CD4-positive, alpha-beta T cell treated with Interleukin-17A for 1 hour (primary cell): ENCODE results near the gene ADD3.
"Not testable (repeated sequence)": the region's sequence is repeated elsewhere in the genome, so short reads cannot be mapped to it uniquely, and the experiment has no call there.

ENCODE experiments used
- DNase-seq: peaks from one replicate; pipeline ENCODE4 v3.0.0-alpha.2; 2020

Gene ADD3

GRCh38 chr10:110113670-110114337 is 106.0 kb downstream of the ADD3 start:
- DNase-seq, result no peak

DNA sequence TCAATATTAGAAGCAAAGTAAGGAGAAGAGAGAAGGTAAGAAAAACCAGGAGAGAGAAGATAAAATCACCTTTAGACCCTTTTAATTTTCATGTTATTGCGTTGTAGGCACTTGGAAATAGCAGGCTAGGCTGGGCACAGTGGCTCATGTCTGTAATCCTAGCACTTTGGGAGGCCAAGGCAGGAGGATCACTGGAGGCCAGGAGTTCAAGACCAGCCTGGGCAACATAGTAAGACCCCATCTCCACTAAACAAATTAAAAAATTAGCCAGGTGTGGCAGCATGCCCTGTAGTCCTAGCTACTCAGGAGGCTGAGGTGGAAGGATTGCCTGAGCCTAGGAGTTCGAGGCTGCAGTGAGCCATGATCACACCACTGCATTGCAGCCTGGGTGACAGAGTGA is 106.9 kb downstream of the ADD3 start:
- DNase-seq, result not testable (repeated sequence)

GRCh38 chr10:110115784-110116520 is 108.2 kb downstream of the ADD3 start:
- DNase-seq, result no peak

- no peak for DNase-seq
These were observed 111.3 kb downstream of the ADD3 start for GRCh38 chr10:110118891-110119621.

DNA sequence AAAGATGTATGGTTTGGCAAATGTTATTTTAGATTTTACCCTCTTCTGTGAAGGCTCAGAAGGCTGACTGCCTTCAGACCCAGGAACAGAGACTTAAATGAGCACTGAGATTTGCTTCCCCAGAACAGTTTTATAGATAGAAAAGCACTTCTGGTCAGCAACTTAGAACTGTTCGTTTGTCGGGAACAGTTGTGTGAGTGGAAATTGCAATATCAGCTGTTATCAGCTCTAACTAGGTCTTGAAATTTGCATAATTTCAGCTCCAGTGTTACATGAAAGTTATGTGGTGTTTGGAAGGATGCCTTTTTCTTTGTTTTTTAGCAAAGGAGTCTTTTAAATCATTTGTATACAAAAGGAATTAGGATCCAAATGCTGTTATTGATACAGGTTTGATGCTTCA is 115.8 kb downstream of the ADD3 start:
- DNase-seq, result no peak

DNA sequence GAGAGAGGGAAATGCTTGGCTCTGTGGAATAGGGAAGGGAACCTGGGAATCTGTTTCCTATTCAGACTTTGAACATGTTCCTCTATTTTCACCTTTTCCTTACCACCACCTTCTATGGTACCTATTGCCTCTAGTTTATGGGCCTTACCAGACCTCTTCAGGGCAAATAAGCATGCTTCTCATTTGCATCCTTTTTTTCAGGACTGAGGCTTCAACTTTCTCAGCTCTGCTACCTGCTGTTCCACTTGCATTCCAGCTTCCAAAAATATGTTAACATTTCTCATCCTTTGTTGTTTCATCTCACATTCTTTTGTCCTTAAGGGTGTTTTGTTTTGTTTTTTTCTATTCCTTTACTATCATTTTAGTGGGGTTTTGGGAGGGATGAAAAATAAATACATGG is 121.7 kb downstream of the ADD3 start:
- DNase-seq, result no peak

DNA sequence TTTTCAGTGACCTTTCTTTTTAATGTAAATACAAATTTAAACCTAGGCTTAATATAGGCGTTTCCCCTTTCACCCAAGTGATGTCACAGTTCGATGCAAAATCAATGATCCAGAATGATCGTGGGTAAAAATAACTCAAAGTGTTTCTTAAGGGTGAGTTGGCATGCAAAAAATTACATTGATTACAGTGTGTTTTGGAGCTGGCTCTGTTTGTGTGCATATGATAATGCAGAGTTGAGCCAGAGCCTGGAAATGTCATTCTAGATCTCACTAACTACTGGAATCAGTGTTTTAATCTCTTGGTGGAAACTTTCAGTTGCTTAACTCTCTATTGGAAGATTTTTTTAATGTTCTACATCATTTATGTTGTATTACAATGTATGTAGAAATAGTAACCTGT is 127.1 kb downstream of the ADD3 start:
- DNase-seq, result no peak

DNA sequence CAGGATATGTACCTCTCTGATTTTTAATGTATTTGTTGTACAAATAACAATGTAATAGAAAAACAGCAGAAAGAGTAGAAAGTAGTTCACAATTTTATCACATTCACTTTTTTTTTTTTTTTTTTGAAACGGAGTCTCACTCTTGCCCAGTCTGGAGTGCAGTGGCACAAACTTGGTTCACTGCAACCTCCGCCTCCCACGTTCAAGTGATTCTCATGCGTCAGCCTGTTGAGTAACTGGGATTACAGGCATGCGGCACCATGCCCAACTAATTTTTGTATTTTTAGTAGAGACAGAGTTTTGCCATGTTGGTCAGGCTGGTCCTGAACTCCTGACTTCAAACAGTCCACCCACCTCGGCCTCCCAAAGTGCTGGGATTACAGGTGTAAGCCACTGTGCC is 128.1 kb downstream of the ADD3 start:
- not testable (repeated sequence) for DNase-seq

- DNase-seq, result peak; percentile 76
These were observed 129.4 kb downstream of the ADD3 start for GRCh38 chr10:110137142-110137545.

GRCh38 chr10:110138197-110138812 is 130.5 kb downstream of the ADD3 start:
- peak; percentile 85 for DNase-seq

GRCh38 chr10:110141185-110141584 is 133.4 kb downstream of the ADD3 start:
- DNase-seq, result no peak

DNA sequence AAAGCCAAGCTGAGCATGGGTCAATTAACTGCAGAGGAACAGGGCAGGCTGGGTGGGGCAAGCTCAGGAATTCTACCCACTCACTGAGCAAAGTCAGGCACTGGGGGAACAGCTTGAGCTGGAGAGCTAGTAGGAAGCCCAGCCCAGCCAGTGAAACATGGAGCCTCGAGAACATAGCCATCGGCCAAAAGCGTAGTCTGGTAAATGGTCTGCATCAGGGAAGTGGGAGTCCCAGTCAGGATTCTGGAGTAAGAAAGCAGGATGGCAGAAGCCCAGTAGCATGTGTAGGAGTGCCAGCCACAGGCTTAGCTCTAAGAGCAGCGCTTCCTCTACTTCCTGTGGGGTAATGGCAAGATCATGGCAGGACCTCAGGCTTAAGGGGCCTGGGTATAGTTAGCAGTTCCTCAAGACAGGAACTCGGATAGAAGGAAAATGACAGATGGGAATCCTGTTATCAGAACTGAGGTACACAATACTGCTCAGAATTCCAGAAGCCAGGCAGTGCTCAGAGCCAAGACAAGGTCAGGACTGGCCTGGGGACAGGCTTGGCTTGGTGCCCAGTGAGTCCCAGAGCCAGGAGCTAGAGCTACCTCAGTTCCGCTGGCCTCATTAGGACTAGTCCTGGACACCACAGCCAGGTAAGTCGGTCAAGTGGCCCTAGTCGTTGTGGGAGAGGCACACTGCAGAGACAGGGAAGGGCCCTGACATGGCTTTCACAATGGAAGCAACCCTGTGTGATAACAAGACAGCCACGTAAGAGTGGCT is 134.3 kb downstream of the ADD3 start:
- no peak for DNase-seq

DNA sequence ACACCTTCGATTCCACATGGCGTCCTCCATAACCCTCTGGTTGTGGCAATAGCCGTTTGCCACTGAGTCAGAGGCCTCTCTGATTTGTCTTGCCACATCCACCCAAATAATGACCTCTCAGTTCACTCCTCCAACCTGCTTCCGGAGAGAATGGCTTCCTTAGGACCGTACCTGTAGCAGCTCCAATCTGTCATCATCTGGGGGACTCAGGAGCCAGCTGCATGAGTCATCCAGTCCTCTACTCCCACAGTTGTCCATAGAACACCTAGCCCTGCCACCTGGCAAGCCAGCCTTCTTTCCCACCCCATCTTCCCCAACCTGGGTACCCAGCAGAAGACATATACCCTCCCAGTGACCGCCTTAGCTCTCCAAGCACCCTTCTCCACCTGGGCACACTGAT is 135.2 kb downstream of the ADD3 start:
- DNase-seq, result no peak

- DNase-seq, result no peak
These were observed 136.7 kb downstream of the ADD3 start for GRCh38 chr10:110144507-110144906.

DNA sequence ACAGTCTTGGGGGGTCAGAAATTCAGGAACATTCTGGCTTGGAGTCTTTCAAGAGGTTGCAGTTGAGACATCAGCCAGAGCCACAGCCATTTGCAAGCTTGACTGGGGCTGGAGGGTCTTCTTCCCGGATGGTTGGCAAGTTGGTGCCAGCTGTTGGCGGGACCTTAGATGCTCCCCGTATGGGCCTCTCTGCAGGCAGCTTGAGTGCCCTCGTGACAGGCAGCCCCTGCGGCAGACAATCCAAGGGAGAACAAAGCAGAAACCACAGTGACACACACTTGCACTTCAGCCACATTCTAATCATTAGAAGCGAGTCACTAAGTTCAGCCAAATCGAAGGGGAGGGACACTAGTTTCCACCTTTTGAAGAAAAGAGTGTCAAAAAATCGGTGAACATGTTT is 140.2 kb downstream of the ADD3 start:
- DNase-seq, result no peak

GRCh38 chr10:110149259-110149658 is 141.5 kb downstream of the ADD3 start:
- no peak for DNase-seq

DNA sequence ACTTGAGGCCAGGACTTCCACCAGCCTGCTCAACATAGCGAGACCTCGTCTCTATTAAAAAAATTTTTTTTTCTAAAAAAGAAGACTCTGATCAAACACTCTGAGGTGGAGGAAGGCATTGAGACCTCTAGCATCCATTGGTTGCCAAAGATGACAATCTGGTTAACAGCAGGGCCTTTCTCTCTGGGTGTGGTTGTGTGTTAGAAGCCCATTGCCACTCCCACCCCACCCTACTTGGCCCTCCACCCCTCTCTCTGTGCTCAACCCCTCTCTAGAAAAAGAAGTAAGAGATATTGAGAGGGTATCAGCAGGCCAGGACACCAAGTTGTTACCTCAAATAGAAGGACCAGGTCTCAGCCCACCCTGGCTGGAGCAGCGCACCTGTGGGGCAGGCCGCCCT is 142.3 kb downstream of the ADD3 start:
- DNase-seq, result no peak

DNA sequence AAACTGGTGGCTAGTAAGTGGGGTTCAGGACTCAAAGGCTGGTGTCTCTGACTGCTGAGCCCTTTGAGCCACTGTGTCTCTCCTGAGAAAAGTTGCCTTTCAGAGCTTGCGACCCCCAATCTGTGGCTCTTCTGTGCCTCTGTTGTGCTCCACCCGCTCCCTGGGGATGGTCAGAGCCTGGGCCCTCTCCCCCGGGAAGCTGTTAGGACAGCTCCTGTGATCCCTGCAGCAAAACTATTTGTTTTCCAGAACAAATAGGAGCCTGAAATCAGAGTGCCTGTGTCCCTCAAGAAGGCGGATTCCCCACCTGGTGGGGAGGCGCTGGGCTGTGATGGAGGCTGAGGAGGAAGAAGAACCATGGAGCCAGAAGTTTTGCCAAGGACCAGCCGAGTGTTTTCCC is 143.2 kb downstream of the ADD3 start:
- DNase-seq, result no peak

GRCh38 chr10:110151467-110151866 is 143.7 kb downstream of the ADD3 start:
- no peak for DNase-seq

DNA sequence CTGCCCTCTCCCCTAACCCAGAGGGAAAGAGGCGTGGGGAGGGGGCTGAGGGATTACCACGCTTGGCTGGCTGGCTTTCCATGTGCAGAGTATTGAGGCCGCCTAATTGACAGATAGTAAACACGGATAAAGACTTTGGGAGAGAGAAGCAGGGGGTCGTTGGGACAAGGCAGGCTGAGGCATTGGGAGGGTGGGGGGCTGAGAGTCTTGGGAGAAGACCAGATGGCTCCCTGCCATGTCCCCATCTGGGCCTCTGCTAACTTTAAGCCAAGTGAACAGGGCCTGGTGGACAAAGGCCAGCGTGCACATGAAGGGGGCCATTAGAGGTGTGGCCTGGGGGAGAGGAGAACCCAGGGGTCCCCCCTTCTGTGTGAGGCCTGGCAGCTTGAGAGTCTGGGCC is 144.2 kb downstream of the ADD3 start:
- no peak for DNase-seq

DNA sequence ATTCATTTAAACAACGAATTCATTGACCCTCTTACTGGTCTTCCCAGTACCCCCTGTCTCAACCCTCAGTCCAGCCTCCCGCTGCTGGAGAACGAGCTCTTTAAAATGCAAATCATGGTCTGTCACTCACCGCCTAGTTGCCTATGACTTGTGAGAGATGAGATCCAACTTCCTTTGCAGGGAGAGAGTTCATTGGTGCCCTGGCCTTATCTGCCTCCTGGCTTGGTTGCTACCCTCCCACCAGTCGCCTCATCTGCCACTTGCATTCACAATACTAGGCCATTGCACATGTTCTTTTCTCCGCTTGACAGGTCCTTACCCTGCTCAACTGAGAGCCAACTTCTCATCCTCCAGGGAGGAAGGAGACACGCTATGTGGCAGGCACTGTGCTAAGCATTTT is 145.6 kb downstream of the ADD3 start:
- no peak for DNase-seq

GRCh38 chr10:110156046-110156445 is 148.3 kb downstream of the ADD3 start:
- no peak for DNase-seq
